NCI-H2196 treated with DMSO at 0.1 percent for 48 hours (cell line): ENCODE measurements around the gene TRMT61A.

Experiments used
- DNase-seq: peaks from one replicate; lab custom pipeline; 2025; ENCODE audit not compliant: unreplicated experiment; lab: John Stamatoyannopoulos, UW

The TRMT61A gene

DNA sequence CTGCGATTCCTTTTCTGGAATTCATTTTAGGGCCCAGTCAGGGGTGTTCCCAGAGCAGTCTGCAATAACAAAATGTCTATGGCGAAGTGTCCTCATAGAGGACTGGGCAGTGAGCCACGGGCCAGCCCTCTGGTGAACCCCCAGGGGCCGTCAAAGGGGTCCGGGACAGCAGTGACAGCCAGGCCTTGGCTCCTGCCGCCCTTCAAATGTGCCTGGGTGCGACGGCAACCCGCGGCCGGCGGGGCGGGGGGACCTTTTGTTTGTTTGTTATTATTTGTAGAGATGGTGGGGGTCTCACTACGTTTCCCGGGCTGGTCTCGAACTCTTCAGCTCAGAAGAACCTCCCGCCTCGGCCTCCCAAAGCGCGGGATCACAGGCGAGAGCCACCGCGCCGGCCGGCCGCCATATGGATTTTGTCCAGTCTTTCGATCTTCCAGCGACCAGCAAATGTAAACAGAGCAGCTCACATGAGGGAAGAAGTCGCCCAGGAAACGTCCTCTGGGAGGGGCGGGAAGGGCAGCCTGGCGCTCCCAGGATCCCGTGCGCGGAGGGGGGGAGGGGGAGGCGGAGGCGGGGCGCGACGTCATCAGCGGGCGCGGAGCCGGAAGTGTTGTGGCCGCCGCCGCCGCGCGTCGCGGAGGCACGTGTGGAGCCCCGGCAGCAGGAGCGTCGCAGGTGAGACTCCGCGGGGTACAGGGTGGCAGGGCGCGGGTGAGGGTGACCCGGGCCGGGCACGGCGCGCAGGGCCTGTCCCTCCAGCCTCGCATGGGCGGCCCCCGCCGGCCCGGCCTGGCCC lies at the start of gene TRMT61A:
Gene TRMT61A, plus strand, starts transcription at position 610 of the 796 bp plus-strand sequence. CDS start 783 bp downstream, outside the sequence.
- DNase-seq, result peak; percentile 55

DNA sequence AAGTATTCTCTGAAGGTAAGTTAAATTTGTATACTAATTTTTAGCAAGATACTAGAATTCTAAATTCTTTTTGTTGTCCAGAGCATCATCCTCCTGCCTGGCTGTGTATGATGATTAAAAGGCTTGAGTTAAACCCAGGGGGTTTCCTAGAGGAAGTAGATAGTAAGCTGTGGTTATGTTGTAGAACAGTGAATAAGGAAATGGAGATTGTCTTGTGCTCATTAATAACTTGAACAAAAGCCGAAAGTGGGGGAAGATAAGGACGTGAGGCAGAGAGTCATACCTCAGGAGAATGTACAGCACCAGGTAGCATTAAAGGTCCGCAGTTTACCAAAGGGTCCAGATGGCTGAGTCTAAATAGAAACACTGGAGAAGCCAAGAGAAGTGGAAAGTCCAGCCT lies 48.4 kb upstream of the TRMT61A start:
- no peak for DNase-seq

DNA sequence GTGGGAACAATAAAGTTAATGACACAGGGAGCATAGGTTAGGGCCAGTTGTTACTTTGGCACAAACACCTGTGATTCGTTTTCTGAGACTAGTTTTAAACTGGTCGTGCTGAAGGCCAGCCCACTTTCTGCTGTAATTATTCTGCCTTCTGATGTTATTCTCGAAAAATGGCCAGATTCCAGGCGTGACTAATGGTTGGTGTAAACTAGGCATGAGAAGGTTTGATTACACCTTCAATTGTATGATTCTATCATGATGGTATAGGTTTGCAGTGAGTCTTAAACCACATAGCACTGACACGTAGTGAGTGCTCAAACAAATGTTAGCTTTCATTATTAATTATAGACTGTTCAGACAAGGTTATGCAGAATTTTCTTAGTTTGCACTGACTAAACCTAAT lies 45.4 kb upstream of the TRMT61A start:
- peak; percentile 2 for DNase-seq

GRCh38 chr14:103485504-103485903 lies 43.5 kb upstream of the TRMT61A start:
- DNase-seq, result no peak

DNA sequence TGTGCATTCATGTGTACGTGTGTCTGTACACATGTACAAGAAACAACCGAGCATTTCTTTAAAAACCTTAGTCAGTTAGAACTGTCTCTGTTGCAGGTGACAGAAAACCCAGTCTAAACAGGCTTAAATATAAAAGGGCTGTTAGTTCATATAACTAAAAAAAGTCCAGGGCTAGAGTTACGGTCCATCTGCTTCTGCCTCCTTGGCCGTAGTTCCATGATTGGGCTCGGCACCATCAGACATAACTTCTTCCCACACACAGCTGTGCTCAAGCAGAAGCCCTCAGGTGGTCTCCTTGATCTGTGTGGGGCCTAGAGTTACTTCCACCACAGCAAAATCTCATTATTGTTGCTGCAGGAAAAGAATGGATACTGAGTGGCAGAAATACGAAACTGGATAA lies 40.9 kb upstream of the TRMT61A start:
- DNase-seq, result no peak

- no peak for DNase-seq
Measured at GRCh38 chr14:103488960-103489359, 40.0 kb upstream of the TRMT61A start.

DNA sequence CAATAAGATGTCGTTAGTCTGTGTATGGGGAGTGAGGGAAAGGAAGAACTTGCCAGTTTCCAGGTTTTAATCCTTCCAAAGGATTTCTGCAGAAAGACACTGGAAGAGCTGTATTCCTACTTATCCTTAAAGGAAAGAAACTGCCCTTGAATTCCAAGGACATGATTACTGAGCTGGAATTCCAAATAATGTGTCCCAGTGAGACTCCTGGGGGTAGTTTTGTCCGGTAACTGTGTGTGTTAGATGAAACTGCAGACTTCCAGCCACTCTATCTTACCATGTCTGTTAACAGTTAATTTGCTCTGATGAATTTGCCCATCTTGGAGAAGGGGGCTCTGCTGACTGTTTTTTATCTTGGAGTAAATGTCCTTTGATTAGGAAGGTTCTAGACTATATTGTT lies 39.4 kb upstream of the TRMT61A start:
- DNase-seq, result no peak

- DNase-seq, result no peak
Measured at GRCh38 chr14:103491691-103492090, 37.3 kb upstream of the TRMT61A start.

- DNase-seq, result no peak
Measured at GRCh38 chr14:103492156-103492925, 36.7 kb upstream of the TRMT61A start.

GRCh38 chr14:103495854-103496253 lies 33.1 kb upstream of the TRMT61A start:
- DNase-seq, result no peak

- no peak for DNase-seq
Measured at GRCh38 chr14:103496776-103497175, 32.2 kb upstream of the TRMT61A start.

GRCh38 chr14:103499709-103500108 lies 29.3 kb upstream of the TRMT61A start:
- DNase-seq, result no peak

DNA sequence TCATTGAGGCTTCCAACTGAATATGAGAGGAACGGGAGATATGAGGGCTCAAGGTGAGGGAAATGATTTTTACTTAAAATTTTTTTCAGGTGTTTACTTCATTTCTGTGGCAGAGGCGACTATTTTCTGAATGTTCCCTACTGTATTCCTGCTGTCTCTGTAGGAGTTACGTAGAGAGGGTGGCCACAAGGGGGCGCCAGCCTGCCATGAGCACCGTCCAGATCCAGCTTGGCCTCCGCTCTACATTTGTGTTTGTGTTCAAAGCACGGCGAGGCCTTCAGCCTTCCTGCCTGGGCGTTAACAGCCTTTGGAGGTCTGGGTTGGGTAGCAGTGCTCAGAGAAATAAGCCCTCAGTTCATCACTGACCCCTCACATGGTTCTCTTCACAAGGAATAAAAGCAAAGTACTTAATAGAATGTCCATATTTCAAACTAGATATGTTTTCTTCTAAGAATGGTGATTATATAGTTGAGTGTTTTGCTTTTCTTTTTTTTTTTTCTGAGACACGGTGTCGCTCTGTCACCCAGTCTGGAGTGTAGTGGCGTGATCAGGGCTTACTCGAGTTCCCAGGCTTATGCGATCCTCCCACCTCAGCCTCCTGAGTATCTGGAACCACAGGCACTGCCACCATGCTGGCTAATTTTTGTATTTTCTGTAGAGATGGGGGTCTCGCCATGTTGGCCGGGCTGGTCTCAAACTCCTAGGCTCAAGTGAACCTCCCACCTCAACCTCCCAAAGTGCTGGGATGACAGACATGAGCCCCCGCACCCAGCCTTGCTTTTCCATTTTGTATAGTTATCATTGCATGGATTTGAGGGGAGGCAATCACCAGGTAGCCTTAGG lies 28.6 kb upstream of the TRMT61A start:
- DNase-seq, result peak; percentile 52

DNA sequence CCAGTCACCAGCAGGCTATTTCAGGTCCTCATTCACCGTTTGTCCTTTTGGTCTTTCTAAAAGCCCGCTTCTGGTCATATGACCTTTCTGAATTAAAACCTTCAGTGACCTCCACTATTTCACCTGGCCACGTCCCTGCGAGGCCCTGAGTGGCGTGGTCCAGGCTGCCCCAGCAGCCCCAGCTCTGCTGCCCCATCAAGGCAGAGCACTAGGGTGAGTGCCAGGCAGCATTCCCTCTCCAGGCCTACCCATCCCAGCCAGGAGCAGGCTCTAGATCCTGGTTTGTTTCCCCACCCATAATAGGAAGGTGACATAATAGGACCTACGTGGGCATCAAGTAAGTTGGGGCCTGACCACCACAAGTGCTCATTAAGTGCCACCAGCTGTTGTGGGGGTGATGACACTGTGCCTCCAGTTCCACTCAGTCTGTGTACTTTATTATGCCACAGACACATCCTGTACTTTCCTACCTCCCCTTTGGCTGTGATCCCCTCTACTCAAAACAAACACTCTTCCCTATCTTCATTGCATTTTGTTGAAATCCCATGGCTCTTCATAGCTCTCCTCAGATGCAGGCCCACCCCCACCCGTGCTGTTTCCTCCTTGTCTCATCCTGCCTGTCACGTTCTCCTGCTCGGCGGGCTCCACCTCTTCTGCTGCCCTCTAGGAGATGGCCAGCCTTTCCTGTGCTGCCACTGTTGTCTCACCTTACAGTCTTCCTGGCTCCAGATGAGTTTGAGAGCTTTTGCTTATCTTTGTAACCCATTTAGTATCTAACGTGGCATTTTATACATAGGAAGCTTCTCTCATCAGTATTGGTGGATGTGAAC lies 27.7 kb upstream of the TRMT61A start:
- no peak for DNase-seq

DNA sequence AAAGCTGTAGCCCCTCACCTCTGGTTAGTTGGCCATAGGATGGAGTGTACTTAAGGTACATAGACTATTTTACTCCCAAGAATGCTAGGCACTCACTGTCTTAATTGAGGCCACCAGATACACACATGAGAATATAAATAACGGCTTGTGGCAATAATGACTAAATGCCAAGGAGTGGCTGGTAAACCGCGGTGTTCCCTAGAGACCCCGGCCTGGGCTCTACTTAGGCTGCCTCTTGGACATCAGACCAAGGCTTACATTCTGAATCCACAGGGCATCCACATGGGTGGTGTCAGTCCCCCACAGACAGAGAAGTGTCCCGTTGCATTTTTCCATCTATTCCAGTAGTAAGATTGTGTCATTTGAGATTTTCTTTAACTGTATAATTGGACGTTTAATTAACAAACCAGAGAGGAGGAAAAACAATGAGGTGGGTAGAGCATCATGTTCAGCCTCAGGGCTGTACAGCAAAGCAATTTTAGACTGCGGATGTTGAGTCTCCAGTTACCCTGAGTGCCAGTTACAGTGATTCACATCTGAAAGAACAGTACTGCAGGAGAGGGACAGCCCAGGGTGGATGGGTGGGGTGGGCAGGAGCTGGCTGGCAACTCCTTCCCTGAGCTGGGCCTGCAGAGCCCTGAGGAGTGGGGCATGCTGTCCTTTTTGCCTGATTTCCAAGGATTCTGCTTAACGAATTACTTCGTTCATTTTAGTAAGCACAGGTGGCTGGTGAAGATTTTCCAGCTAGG lies 26.9 kb upstream of the TRMT61A start:
- no peak for DNase-seq

- DNase-seq, result no peak
Measured at GRCh38 chr14:103502877-103503276, 26.1 kb upstream of the TRMT61A start.

DNA sequence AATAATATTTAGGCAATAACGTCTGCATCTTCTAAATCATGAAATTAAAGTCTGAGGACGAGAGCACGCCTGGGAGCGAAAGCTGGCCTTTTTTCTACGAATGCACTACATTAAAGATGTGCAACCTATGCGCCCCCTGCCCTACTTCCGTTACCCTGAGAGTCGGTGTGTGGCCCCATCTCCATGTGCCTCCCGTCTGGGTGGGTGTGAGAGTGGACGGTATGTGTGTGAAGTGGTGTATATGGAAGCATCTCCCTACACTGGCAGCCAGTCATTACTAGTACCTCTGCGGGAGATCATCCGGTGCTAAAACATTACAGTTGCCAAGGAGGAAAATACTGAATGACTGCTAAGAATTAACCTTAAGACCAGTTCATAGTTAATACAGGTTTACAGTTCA lies 25.7 kb upstream of the TRMT61A start:
- no peak for DNase-seq

- DNase-seq, result no peak
Measured at GRCh38 chr14:103504991-103505565, 23.9 kb upstream of the TRMT61A start.

GRCh38 chr14:103507751-103508150 lies 21.2 kb upstream of the TRMT61A start:
- no peak for DNase-seq
